GM12878 (cell line): ENCODE data around the gene ZFAND2B. TPM values are rescaled to one million over a fixed set of nuclear protein-coding genes. Genes with fewer than 3 reads are reported as not detected.

Source experiments
- ATAC-seq: fragments of 200-7000 bp; cut with Tn5 transposase; 3 replicates; pipeline ENCODE4 v1.9.1; 2020; ENCODE audit warnings: mild to moderate bottlenecking, moderate library complexity
- BruUV-seq: library from RNA; stranded (reverse); fragments of 400-500 nt; replicated peaks from 2 replicates; lab custom pipeline; 2021; lab: Mats Ljungman, UMichigan
- CTCF ChIA-PET: fragments of 300-600 bp; sonication (Branson Sonifier 250); formaldehyde crosslinking; extraction: SDS; loops from one replicate; lab custom pipeline; 2021; ENCODE audit warnings: inconsistent platforms; lab: Yijun Ruan, JAX
- POLR2A ChIA-PET: fragments of 350-600 bp; formaldehyde crosslinking; extraction: SDS; loops from one replicate; lab custom pipeline; 2021; ENCODE audit warnings: inconsistent platforms; lab: Charles Lee
- RAD21 ChIA-PET: fragments of 300-600 bp; sonication (Branson Sonifier 250); formaldehyde crosslinking; loops from one replicate; lab custom pipeline; 2023; ENCODE audit warnings: antibody characterized with exemption; ENCODE audit not compliant: unreplicated experiment; lab: Charles Lee
- SMC1A ChIA-PET: fragments of 300-600 bp; sonication (Branson Sonifier 250); formaldehyde crosslinking; loops from one replicate; lab custom pipeline; 2023; ENCODE audit not compliant: unreplicated experiment, uncharacterized antibody; lab: Charles Lee
- DNase-seq: peaks from one replicate; pipeline ENCODE4 v3.0.0-alpha.2; 2011; ENCODE audit warnings: low read depth, low spot score
- FAIRE-seq: peaks from 3 replicates; lab custom pipeline; 2011; peaks lifted over from hg19 to GRCh38; lab: Jason Lieb, UNC
- H2AFZ ChIP-seq: 2 replicates; pipeline ENCODE4 v1.6.0; 2011; ENCODE audit warnings: low read depth, low read length, control low read depth; ENCODE audit not compliant: control insufficient read depth
- H3K27ac ChIP-seq: 2 replicates; pipeline ENCODE4 v1.5.1; 2011; ENCODE audit warnings: control low read depth; ENCODE audit not compliant: control insufficient read depth, insufficient read depth
- H3K27me3 ChIP-seq, 2 experiments: replicated peaks in 1 of 2; 2 replicates each; pipeline versions ENCODE4 v1.6.0 to v1.6.1; 2011; ENCODE audit warnings: low read length in 1 of 2; ENCODE audit not compliant: control insufficient read depth in 2 of 2, insufficient read depth in 2 of 2
- H3K36me3 ChIP-seq, 2 experiments: 2 replicates each; pipeline ENCODE4 v1.5.1; 2011; ENCODE audit warnings: low read length in 1 of 2; ENCODE audit not compliant: control insufficient read depth in 2 of 2, insufficient read depth in 2 of 2
- H3K4me1 ChIP-seq: 2 replicates; pipeline ENCODE4 v1.6.1; 2011; ENCODE audit warnings: mild to moderate bottlenecking, low read length, moderate library complexity, mixed read lengths; ENCODE audit not compliant: control insufficient read depth, insufficient read depth
- H3K4me2 ChIP-seq: 2 replicates; pipeline ENCODE4 v1.6.0; 2011; ENCODE audit warnings: control low read depth; ENCODE audit not compliant: control insufficient read depth, insufficient read depth
- H3K4me3 ChIP-seq: fragments of 200-600 bp; sonication (generic); 2 replicates; pipeline ENCODE4 v1.5.1; 2016
- H3K79me2 ChIP-seq: 2 replicates; pipeline ENCODE4 v1.6.0; 2011; ENCODE audit warnings: low read length; ENCODE audit not compliant: control insufficient read depth, insufficient read depth
- H3K9ac ChIP-seq: 2 replicates; pipeline ENCODE4 v1.8.0; 2011; ENCODE audit warnings: low read length, control low read depth, mixed read lengths; ENCODE audit not compliant: control insufficient read depth, insufficient read depth
- H3K9me3 ChIP-seq: replicated peaks from 3 replicates; pipeline ENCODE4 v1.5.1; 2011; ENCODE audit warnings: mild to moderate bottlenecking, low read length; ENCODE audit not compliant: control insufficient read depth, insufficient read depth
- H4K20me1 ChIP-seq: 2 replicates; pipeline ENCODE4 v1.6.0; 2011; ENCODE audit not compliant: control insufficient read depth, insufficient read depth
- DPF2 ChIP-seq: fragments of 450-650 bp; IDR thresholded peaks from 2 replicates; pipeline ENCODE4 v1.6.1; 2017; ENCODE audit warnings: mild to moderate bottlenecking
- ETV6 ChIP-seq, 2 experiments: fragments of 450-650 bp in 1 of 2; IDR thresholded peaks in 1 of 2; conservative IDR thresholded peaks in 1 of 2; 2 replicates each; pipeline ENCODE4 v1.6.1; 2014; ENCODE audit warnings: antibody characterized with exemption in 1 of 2, borderline replicate concordance in 1 of 2, low read depth in 1 of 2, mild to moderate bottlenecking in 1 of 2, moderate library complexity in 1 of 2
- HDAC2 ChIP-seq: fragments of 200-600 bp; sonication (generic); IDR thresholded peaks from 2 replicates; pipeline ENCODE4 v1.6.1; 2017
- HDGF ChIP-seq: fragments of 450-650 bp; IDR thresholded peaks from 2 replicates; pipeline ENCODE4 v1.6.1; 2016; ENCODE audit warnings: antibody characterized with exemption
- MTA2 ChIP-seq: fragments of 450-650 bp; IDR thresholded peaks from 2 replicates; pipeline ENCODE4 v1.6.1; 2016; ENCODE audit warnings: low read depth, mild to moderate bottlenecking, moderate library complexity
- NFYA ChIP-seq: IDR thresholded peaks from 2 replicates; pipeline ENCODE4 v1.6.1; 2011; ENCODE audit warnings: low read depth, mild to moderate bottlenecking, low read length, improper control_type of control experiment, borderline replicate concordance
- WGBS: methylation state at CpG from one replicate; pipeline ENCODE4 v1.1.6; 2016; ENCODE audit warnings: low lambda C conversion rate; ENCODE audit not compliant: insufficient replicate concordance, insufficient coverage; ENCODE audit errors: missing lambda C conversion rate; 5-methylcytosine and 5-hydroxymethylcytosine counted together
- in situ Hi-C: fragments of 300-500 bp; cut with MboI; formaldehyde crosslinking; loops from 9 replicates; pipeline ENCODE4 v1.14.3; 2018; ENCODE audit warnings: mixed read lengths
- intact Hi-C: fragments of 100-400 bp; cut with micrococcal nuclease; formaldehyde crosslinking; loops from one replicate; pipeline ENCODE4 v1.14.2; 2022; ENCODE audit not compliant: unreplicated experiment
- polyA plus RNA-seq, 11 experiments: library from polyadenylated mRNA; depleted of rRNA in 4 of 11; unstranded in 6 of 11; stranded (reverse) in 5 of 11; fragments of >200 nt; fragmentation: Nextera tagmentation in 4 of 11; fragmentation: Illumina TruSeq in 1 of 11; extraction: Ambion mirVana in 4 of 11; extraction: Trizol in 1 of 11; gene quantifications; 1 replicate in 1 of 11; 2 replicates in 10 of 11; pipeline versions ENCODE4 v1.2.1 to v1.2.3, GENCODE V29; 2011 to 2016; ENCODE audit warnings: inconsistent platforms in 2 of 11, missing spikeins in 2 of 11, low read depth in 1 of 11
- total RNA-seq, 4 experiments: library from RNA; depleted of rRNA in 3 of 4; stranded (reverse); fragments of >200 nt in 3 of 4; fragmentation: Illumina TruSeq in 1 of 4; extraction: Trizol in 1 of 4; gene quantifications; 2 replicates each; pipeline versions ENCODE4 v1.2.1 to v1.2.3, GENCODE V29; 2013 to 2021
- TF ChIP-seq, protein P1 (sequence below): fragments of 150-350 bp; IDR thresholded peaks from 2 replicates; pipeline ENCODE4 v1.6.1; 2016; ENCODE audit warnings: low read depth, low read length
- TF ChIP-seq, protein P2 (sequence below): fragments of 150-350 bp; IDR thresholded peaks from 2 replicates; pipeline ENCODE4 v1.6.1; 2014; ENCODE audit warnings: mild to moderate bottlenecking, low read depth, low read length
- TF ChIP-seq, protein P3 (sequence below): fragments of 450-650 bp; IDR thresholded peaks from 2 replicates; pipeline ENCODE4 v1.6.1; 2017; ENCODE audit warnings: mild to moderate bottlenecking, low read depth, inconsistent platforms; ENCODE audit not compliant: poor library complexity, severe bottlenecking
- TF ChIP-seq, protein P4 (sequence below): fragments of 450-650 bp; IDR thresholded peaks from 2 replicates; pipeline ENCODE4 v1.6.1; 2017; ENCODE audit warnings: mild to moderate bottlenecking

The ZFAND2B gene
- total and polyA plus RNA-seq, 10 of the 15 experiments (the other 5 are each of a cell fraction or from before 2014, with no cell fraction given) = 5.4 to 28.1 (median 22.4) TPM

DNA sequence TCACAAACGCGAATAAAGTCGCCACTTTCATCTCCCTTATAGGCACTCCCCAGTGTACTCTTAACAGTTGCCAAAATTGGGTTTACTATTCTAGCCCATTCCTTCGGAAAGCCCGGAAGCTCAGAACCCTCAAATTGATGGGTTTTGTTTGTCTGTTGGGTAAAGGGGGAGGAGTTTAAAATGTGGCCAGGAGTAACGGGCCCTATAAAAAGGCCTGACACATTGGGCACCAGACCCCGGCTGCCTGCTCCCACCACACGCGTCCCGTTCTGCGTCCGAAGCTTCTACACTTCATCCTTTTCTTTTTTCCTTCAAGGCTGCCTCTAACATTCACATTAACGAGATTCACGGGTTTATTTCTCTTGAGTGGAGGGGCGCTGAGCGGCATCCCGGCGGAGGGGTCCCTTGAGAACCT lies 46.8 kb upstream of the ZFAND2B start:
- ATAC-seq = no peak
- RAD21 ChIA-PET = interaction anchor here (0.7 to 3.4 kb wide), 12 partner anchors 11 to 229 kb away, joined by 3 to 30 read pairs (median 6); partner anchors contain the start of genes CNPPD1, DNAJB2 and ZFAND2B
- CTCF ChIA-PET = interaction anchor here (0.5 to 10.0 kb wide), 41 partner anchors 9 to 370 kb away, joined by 3 to 208 read pairs (median 5); partner anchors contain the start of genes ABCB6, CFAP65, CNPPD1 and GLB1L
- FAIRE-seq = no peak
- Histone ChIP-seq H3K9me3 (no peaks in the 10 kb centered on the region), H3K4me1 (peaks cover 4% of the 10 kb centered on the region; the same call in 1 of the 2 replicates), H3K27ac (no peak overlapping the region; the same call in 1 of the 2 replicates), H3K9ac (peak overlapping the region; percentile 37; the same call in 1 of the 2 replicates), H3K4me2 (peak overlapping the region; percentile 96), H4K20me1 (no peaks in the 10 kb centered on the region), H3K27me3 (no peaks in the 10 kb centered on the region), H3K4me3 (peak overlapping the region; percentile 85), H3K79me2 (peaks cover 2% of the 10 kb centered on the region), H2AFZ (peak overlapping the region; percentile 95), H3K36me3 (no peaks in the 10 kb centered on the region)
- TSS peak; percentile 65 for BruUV-seq
- DNase-seq = no peak
- intact Hi-C loops (loop anchor here (1.0 to 5.0 kb wide), 7 partner anchors 17 to 228 kb away; partner anchors contain the start of genes CNPPD1, DNAJB2 and DNPEP), in situ Hi-C loops (loop anchor here (5.0 kb wide), 1 partner anchor 138 kb away; no protein-coding TSS in a partner anchor)
- WGBS = 25% methylated on average over 18 of the region's 18 CpGs
- POLR2A ChIA-PET = interaction anchor here (0.6 to 2.4 kb wide), 5 partner anchors 89 to 971 kb away, joined by 3 to 15 read pairs (median 4); partner anchors contain the start of gene TUBA4B
- SMC1A ChIA-PET = interaction anchor here (0.7 to 5.1 kb wide), 17 partner anchors 16 to 190 kb away, joined by 3 to 49 read pairs (median 4); partner anchors contain the start of genes ANKZF1, ATG9A, CNPPD1 and DNAJB2
- TF ChIP-seq MTA2 (no peak), NFYA (no peak), DPF2 (no peak), HDGF (no peak), ETV6 (conservative IDR thresholded peaks at IDR 0.05 in 1 of 2, IDR thresholded peaks at IDR 0.05 in 1 of 2; ENCODE audit: borderline replicate concordance in 1 of 2, low read depth in 1 of 2) (no peak), HDAC2 (no peak)
- TF ChIP-seq, protein P1, sequence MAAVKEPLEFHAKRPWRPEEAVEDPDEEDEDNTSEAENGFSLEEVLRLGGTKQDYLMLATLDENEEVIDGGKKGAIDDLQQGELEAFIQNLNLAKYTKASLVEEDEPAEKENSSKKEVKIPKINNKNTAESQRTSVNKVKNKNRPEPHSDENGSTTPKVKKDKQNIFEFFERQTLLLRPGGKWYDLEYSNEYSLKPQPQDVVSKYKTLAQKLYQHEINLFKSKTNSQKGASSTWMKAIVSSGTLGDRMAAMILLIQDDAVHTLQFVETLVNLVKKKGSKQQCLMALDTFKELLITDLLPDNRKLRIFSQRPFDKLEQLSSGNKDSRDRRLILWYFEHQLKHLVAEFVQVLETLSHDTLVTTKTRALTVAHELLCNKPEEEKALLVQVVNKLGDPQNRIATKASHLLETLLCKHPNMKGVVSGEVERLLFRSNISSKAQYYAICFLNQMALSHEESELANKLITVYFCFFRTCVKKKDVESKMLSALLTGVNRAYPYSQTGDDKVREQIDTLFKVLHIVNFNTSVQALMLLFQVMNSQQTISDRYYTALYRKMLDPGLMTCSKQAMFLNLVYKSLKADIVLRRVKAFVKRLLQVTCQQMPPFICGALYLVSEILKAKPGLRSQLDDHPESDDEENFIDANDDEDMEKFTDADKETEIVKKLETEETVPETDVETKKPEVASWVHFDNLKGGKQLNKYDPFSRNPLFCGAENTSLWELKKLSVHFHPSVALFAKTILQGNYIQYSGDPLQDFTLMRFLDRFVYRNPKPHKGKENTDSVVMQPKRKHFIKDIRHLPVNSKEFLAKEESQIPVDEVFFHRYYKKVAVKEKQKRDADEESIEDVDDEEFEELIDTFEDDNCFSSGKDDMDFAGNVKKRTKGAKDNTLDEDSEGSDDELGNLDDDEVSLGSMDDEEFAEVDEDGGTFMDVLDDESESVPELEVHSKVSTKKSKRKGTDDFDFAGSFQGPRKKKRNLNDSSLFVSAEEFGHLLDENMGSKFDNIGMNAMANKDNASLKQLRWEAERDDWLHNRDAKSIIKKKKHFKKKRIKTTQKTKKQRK = no peak
- TF ChIP-seq, protein P2, sequence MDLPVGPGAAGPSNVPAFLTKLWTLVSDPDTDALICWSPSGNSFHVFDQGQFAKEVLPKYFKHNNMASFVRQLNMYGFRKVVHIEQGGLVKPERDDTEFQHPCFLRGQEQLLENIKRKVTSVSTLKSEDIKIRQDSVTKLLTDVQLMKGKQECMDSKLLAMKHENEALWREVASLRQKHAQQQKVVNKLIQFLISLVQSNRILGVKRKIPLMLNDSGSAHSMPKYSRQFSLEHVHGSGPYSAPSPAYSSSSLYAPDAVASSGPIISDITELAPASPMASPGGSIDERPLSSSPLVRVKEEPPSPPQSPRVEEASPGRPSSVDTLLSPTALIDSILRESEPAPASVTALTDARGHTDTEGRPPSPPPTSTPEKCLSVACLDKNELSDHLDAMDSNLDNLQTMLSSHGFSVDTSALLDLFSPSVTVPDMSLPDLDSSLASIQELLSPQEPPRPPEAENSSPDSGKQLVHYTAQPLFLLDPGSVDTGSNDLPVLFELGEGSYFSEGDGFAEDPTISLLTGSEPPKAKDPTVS = no peak
- TF ChIP-seq, protein P3, sequence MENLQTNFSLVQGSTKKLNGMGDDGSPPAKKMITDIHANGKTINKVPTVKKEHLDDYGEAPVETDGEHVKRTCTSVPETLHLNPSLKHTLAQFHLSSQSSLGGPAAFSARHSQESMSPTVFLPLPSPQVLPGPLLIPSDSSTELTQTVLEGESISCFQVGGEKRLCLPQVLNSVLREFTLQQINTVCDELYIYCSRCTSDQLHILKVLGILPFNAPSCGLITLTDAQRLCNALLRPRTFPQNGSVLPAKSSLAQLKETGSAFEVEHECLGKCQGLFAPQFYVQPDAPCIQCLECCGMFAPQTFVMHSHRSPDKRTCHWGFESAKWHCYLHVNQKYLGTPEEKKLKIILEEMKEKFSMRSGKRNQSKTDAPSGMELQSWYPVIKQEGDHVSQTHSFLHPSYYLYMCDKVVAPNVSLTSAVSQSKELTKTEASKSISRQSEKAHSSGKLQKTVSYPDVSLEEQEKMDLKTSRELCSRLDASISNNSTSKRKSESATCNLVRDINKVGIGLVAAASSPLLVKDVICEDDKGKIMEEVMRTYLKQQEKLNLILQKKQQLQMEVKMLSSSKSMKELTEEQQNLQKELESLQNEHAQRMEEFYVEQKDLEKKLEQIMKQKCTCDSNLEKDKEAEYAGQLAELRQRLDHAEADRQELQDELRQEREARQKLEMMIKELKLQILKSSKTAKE = no peak
- TF ChIP-seq, protein P4, sequence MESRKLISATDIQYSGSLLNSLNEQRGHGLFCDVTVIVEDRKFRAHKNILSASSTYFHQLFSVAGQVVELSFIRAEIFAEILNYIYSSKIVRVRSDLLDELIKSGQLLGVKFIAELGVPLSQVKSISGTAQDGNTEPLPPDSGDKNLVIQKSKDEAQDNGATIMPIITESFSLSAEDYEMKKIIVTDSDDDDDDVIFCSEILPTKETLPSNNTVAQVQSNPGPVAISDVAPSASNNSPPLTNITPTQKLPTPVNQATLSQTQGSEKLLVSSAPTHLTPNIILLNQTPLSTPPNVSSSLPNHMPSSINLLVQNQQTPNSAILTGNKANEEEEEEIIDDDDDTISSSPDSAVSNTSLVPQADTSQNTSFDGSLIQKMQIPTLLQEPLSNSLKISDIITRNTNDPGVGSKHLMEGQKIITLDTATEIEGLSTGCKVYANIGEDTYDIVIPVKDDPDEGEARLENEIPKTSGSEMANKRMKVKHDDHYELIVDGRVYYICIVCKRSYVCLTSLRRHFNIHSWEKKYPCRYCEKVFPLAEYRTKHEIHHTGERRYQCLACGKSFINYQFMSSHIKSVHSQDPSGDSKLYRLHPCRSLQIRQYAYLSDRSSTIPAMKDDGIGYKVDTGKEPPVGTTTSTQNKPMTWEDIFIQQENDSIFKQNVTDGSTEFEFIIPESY = no peak
